Neural crest cell (in vitro differentiated cells): ENCODE data around the gene KIAA0825. TPM values are rescaled to one million over a fixed set of nuclear protein-coding genes. Genes with fewer than 3 reads are reported as not detected.

Experiments
- DNase-seq: peaks from one replicate; pipeline ENCODE4 v3.0.0; 2021; ENCODE audit warnings: low read depth, mixed read lengths, low spot score
- H3K27ac Mint-ChIP-seq: one replicate; pipeline ENCODE4 v1.8.0; 2021; ENCODE audit warnings: mild to moderate bottlenecking, mixed read lengths; ENCODE audit not compliant: unreplicated experiment
- H3K27me3 Mint-ChIP-seq: 2 replicates; pipeline ENCODE4 v1.8.0; 2021; ENCODE audit warnings: low read depth, mild to moderate bottlenecking, mixed read lengths
- H3K36me3 Mint-ChIP-seq: 2 replicates; pipeline ENCODE4 v1.8.0; 2021; ENCODE audit warnings: low read depth, mild to moderate bottlenecking, mixed read lengths
- H3K4me1 Mint-ChIP-seq: 2 replicates; pipeline ENCODE4 v1.8.0; 2021; ENCODE audit warnings: mixed read lengths
- H3K4me3 Mint-ChIP-seq: one replicate; pipeline ENCODE4 v1.8.0; 2021; ENCODE audit warnings: mild to moderate bottlenecking, mixed read lengths
- H3K9me3 Mint-ChIP-seq: 2 replicates; pipeline ENCODE4 v1.8.0; 2021; ENCODE audit warnings: mixed read lengths
- CTCF ChIP-seq: fragments of 200-600 bp; sonication (generic); conservative IDR thresholded peaks from 2 replicates; pipeline ENCODE4 v1.5.0; 2021; ENCODE audit warnings: antibody characterized with exemption, mild to moderate bottlenecking
- total RNA-seq: library from RNA; stranded (reverse); gene quantifications from 2 replicates; pipeline ENCODE4 v1.2.1, GENCODE V29; 2021

Gene KIAA0825
- total RNA-seq, 1 donor from 2014 or later: 3.5 TPM

- Mint-ChIP-seq H3K4me3 (no peak overlapping the region), H3K27me3 (no peaks in the 10 kb centered on the region), H3K27ac (no peak overlapping the region), H3K36me3 (no peaks in the 10 kb centered on the region), H3K9me3 (no peaks in the 10 kb centered on the region), H3K4me1 (peaks cover 9% of the 10 kb centered on the region)
- TF ChIP-seq CTCF: no peak
- no peak for DNase-seq
Measured at GRCh38 chr5:94457788-94458187, 160.6 kb downstream of the KIAA0825 start.

GRCh38 chr5:94445726-94446125 is 172.7 kb downstream of the KIAA0825 start:
- no peak for DNase-seq
- H3K9me3 Mint-ChIP-seq: no peaks in the 10 kb centered on the region
- H3K4me3 Mint-ChIP-seq: no peak overlapping the region
- H3K4me1 Mint-ChIP-seq: no peaks in the 10 kb centered on the region
- no peaks in the 10 kb centered on the region for H3K27me3 Mint-ChIP-seq
- no peak for TF ChIP-seq CTCF
- H3K27ac Mint-ChIP-seq: no peak overlapping the region
- H3K36me3 Mint-ChIP-seq: no peaks in the 10 kb centered on the region

- no peak for DNase-seq
- H3K36me3 Mint-ChIP-seq: no peaks in the 10 kb centered on the region
- H3K4me3 Mint-ChIP-seq: no peak overlapping the region
- H3K9me3 Mint-ChIP-seq: no peaks in the 10 kb centered on the region
- no peak for TF ChIP-seq CTCF
- H3K4me1 Mint-ChIP-seq: no peaks in the 10 kb centered on the region
- H3K27ac Mint-ChIP-seq: no peak overlapping the region
- no peaks in the 10 kb centered on the region for H3K27me3 Mint-ChIP-seq
Measured at GRCh38 chr5:94442991-94443390, 175.4 kb downstream of the KIAA0825 start.

- Mint-ChIP-seq H3K4me1 (no peaks in the 10 kb centered on the region), H3K27me3 (no peaks in the 10 kb centered on the region), H3K36me3 (no peaks in the 10 kb centered on the region), H3K27ac (no peak overlapping the region), H3K4me3 (no peak overlapping the region), H3K9me3 (no peaks in the 10 kb centered on the region)
- DNase-seq: no peak
- TF ChIP-seq CTCF: no peak
Measured at GRCh38 chr5:94442076-94442475, 176.3 kb downstream of the KIAA0825 start.

GRCh38 chr5:94440015-94440414 is 178.4 kb downstream of the KIAA0825 start:
- Mint-ChIP-seq H3K36me3 (no peaks in the 10 kb centered on the region), H3K4me1 (no peaks in the 10 kb centered on the region), H3K27me3 (no peaks in the 10 kb centered on the region), H3K27ac (no peak overlapping the region), H3K4me3 (no peak overlapping the region), H3K9me3 (peaks cover 5% of the 10 kb centered on the region)
- no peak for DNase-seq
- no peak for TF ChIP-seq CTCF
